AG10803 (cell line): ENCODE results near the gene GPHN.

ENCODE experiments used
- DNase-seq: peaks from one replicate; pipeline ENCODE4 v3.0.0; 2010; ENCODE audit warnings: low read depth
- H3K4me3 ChIP-seq: 2 replicates; pipeline ENCODE4 v1.5.1; 2011; ENCODE audit warnings: mild to moderate bottlenecking, low read length, control low read depth
- TF ChIP-seq, protein P1 (sequence below): conservative IDR thresholded peaks from 2 replicates; pipeline ENCODE4 v1.5.1; 2011; ENCODE audit warnings: mild to moderate bottlenecking, low read length, control low read depth, inconsistent platforms

Gene GPHN

DNA sequence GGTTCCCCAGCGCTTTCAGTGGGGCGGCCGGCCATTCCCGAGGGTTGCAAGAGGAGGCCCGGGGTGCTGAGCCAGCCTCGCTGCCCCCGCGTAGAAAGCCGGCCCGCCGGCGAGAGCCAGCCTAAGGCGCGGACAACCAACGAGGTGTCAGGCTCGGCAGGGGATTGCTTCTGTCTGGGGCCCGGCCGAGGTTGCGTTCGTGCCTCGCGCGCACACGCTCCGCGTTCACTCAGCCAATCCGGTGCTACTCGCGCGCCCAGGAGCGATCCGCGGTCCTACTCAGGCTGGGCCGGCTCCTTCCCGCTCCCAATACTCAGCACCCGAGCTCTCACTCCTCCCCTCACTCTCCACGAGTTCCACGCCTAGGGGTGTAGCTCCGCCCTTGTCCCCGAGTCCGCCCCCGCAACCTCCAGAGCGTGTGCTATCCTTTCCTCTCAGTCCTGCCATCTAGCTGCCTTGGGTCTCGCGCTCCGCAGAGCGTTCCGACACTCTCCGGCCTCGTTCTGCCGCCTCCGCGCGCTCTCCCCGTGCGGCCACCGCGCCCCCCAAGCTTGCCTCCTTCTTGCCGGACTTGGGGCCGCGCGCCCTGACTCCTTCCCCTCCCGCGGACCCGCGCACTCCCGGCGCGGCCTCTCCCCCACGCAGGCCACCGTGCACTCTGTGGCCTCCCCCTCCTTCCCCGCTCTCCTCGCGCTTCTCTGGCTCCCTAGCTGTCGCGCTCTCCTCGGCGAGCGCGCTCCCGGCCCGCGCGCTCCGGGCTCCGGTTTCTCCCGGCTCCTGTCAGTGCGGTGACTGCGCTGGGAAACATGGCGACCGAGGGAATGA lies at the start of gene GPHN:
Gene GPHN, plus strand, starts transcription at position 426 of the 825 bp plus-strand sequence.
- H3K4me3 ChIP-seq = peak within 1 kb of the TSS; percentile 89
- TF ChIP-seq, protein P1, sequence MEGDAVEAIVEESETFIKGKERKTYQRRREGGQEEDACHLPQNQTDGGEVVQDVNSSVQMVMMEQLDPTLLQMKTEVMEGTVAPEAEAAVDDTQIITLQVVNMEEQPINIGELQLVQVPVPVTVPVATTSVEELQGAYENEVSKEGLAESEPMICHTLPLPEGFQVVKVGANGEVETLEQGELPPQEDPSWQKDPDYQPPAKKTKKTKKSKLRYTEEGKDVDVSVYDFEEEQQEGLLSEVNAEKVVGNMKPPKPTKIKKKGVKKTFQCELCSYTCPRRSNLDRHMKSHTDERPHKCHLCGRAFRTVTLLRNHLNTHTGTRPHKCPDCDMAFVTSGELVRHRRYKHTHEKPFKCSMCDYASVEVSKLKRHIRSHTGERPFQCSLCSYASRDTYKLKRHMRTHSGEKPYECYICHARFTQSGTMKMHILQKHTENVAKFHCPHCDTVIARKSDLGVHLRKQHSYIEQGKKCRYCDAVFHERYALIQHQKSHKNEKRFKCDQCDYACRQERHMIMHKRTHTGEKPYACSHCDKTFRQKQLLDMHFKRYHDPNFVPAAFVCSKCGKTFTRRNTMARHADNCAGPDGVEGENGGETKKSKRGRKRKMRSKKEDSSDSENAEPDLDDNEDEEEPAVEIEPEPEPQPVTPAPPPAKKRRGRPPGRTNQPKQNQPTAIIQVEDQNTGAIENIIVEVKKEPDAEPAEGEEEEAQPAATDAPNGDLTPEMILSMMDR = peak; percentile 39
- DNase-seq = peak; percentile 98

GRCh38 chr14:66459603-66460002 lies 48.3 kb upstream of the GPHN start:
- TF ChIP-seq, protein P1 = no peak
- DNase-seq = no peak
- no peak overlapping the region for H3K4me3 ChIP-seq

GRCh38 chr14:66464261-66464660 lies 43.7 kb upstream of the GPHN start:
- TF ChIP-seq, protein P1 = no peak
- H3K4me3 ChIP-seq = no peak overlapping the region
- DNase-seq = no peak

DNA sequence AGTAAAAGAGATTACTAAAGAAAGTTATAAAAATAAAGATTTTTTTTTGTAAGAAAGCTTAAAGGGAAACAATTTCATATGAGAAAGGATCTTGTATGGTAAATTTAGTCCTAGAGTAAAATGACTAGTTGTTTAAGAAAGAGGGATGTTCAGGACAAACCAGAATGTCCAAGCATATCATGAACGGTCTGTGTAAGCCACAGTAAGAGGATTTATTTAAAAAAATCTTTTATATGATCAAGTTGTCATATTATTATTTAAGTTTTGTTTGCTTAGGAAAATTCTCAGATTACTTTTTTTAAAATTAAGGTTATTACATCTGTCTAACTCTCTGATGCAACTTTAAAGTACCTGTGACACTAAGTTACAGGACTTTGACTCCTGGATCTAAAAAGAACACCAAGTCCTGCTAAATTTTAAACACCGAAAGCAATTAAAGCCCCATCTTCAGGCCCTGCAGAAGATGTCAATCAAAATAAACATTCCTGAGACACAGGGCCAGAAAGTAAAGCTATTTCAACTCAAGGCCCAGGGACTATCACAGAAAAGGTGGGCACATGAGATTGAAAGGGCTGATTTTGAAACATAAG lies 39.1 kb upstream of the GPHN start:
- H3K4me3 ChIP-seq = no peak overlapping the region

GRCh38 chr14:66471584-66471983 lies 36.4 kb upstream of the GPHN start:
- TF ChIP-seq, protein P1 = no peak
- DNase-seq = no peak
- no peak overlapping the region for H3K4me3 ChIP-seq

More for the DNA sequence above, 39.1 kb upstream of the GPHN start:
- no peak for DNase-seq
- TF ChIP-seq, protein P1 = no peak

DNA sequence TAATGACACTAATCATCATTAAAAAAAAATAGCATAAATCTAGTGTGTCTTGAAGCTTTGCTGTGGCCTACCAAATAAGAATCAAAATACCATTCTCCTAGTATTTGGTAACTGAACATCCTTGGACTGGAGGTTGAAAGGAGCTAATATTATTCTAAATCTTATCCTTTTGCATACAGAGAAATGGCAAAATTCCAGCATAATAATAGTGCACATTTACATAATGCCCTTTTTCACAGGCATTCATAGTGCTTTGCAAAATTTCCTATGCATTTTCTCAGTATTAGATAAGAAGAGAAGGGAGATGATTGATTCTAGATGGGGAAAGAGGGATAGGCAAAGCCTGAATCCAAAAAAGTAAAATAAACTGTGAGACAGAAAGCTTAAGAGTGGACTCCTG lies 35.7 kb upstream of the GPHN start:
- TF ChIP-seq, protein P1 = no peak

GRCh38 chr14:66473223-66473622 lies 34.7 kb upstream of the GPHN start:
- no peak for DNase-seq
- H3K4me3 ChIP-seq = no peak overlapping the region
- TF ChIP-seq, protein P1 = no peak

More for the DNA sequence above, 35.7 kb upstream of the GPHN start:
- no peak for DNase-seq
- H3K4me3 ChIP-seq = no peak overlapping the region
